Vagina (tissue), 2 donors: ENCODE data around the gene NCBP1. TPM values are rescaled to one million over a fixed set of nuclear protein-coding genes. Genes with fewer than 3 reads are reported as not detected.

Source experiments
- DNase-seq, 2 donors: peaks; one replicate each; pipeline ENCODE4 v3.0.0-alpha.2; 2017; ENCODE audit errors: extremely low spot score in 2 of 2
- H3K27ac ChIP-seq: fragments of 200-600 bp; sonication (generic); one replicate; pipeline ENCODE4 v1.5.1; 2019
- H3K27me3 ChIP-seq: fragments of 200-600 bp; sonication (generic); one replicate; pipeline ENCODE4 v1.5.1; 2019
- H3K36me3 ChIP-seq, 2 donors: fragments of 200-600 bp; sonication (generic); one replicate each; pipeline ENCODE4 v1.5.1; 2017 to 2019
- H3K4me1 ChIP-seq: fragments of 200-600 bp; sonication (generic); one replicate; pipeline ENCODE4 v1.5.1; 2019
- H3K4me3 ChIP-seq, 2 donors: fragments of 200-600 bp; sonication (generic); 1 replicate in 1 of 2; 2 replicates in 1 of 2; pipeline ENCODE4 v1.5.1; 2016 to 2019
- H3K9me3 ChIP-seq: fragments of 200-600 bp; sonication (generic); one replicate; pipeline ENCODE4 v1.5.1; 2019
- CTCF ChIP-seq, 3 experiments: fragments of 450-650 bp in 2 of 3; fragments of 200-600 bp in 1 of 3; sonication (generic) in 1 of 3; IDR thresholded peaks; one replicate each; pipeline ENCODE4 v1.5.1; 2017 to 2019; ENCODE audit warnings: antibody characterized with exemption in 3 of 3, mild to moderate bottlenecking in 2 of 3, moderate library complexity in 2 of 3
- POLR2A ChIP-seq, 2 donors: fragments of 450-650 bp; IDR thresholded peaks; one replicate each; pipeline ENCODE4 v1.6.1; 2017; ENCODE audit warnings: antibody characterized with exemption in 2 of 2, mild to moderate bottlenecking in 2 of 2, moderate library complexity in 2 of 2
- POLR2AphosphoS5 ChIP-seq, 2 donors: sonication (generic); formaldehyde crosslinking; IDR thresholded peaks; one replicate each; pipeline ENCODE4 v1.9.0; 2017; ENCODE audit warnings: antibody characterized with exemption in 2 of 2, mild to moderate bottlenecking in 2 of 2, low read depth in 1 of 2; ENCODE audit not compliant: insufficient read depth in 1 of 2
- intact Hi-C: fragments of 100-400 bp; cut with DNase I; formaldehyde crosslinking; loops from one replicate; pipeline ENCODE4 v1.15.1; 2023
- total RNA-seq: library from RNA; depleted of rRNA; stranded (reverse); fragments of >200 nt; gene quantifications from one replicate; pipeline ENCODE4 v1.2.3, GENCODE V29; 2016

Gene NCBP1
- total RNA-seq, 1 donor from 2014 or later: 23.3 TPM

GRCh38 chr9:97703437-97704344, 70.1 kb downstream of the NCBP1 start:
- Histone ChIP-seq H3K27me3 (no peaks in the 10 kb centered on the region), H3K4me3 (no peak overlapping the region), H3K36me3 (no peaks in the 10 kb centered on the region), H3K27ac (no peak overlapping the region), H3K4me1 (peaks cover 12% of the 10 kb centered on the region), H3K9me3 (no peaks in the 10 kb centered on the region)
- intact Hi-C loops: no loop called here
- no peak for DNase-seq
- TF ChIP-seq POLR2A (IDR thresholded peaks at IDR 0.05) (no peak), POLR2AphosphoS5 (IDR thresholded peaks at IDR 0.05; ENCODE audit: insufficient read depth in 1 of 2, low read depth in 1 of 2) (no peak), CTCF (IDR thresholded peaks at IDR 0.05) (no peak)

DNA sequence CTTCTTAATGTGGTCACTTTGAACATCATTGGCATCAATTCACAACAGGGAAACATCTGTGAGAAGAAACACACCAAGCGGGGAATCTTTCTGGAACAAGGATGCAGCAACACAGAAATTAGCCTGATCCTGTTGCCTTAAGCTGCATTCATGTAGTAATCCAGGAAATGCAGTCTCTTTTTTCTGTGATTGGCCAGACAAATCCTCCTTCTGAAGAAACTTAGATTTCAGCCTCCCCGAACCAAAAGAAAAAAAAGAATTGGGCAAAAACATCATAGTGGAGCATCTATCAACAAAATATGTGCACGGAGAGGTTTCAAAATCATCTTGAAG, 70.7 kb downstream of the NCBP1 start:
- no peak overlapping the region for H3K27ac ChIP-seq
- no peaks in the 10 kb centered on the region for H3K27me3 ChIP-seq
- peaks cover 12% of the 10 kb centered on the region for H3K4me1 ChIP-seq
- intact Hi-C loops: no loop called here
- no peak for DNase-seq
- no peaks in the 10 kb centered on the region for H3K9me3 ChIP-seq
- no peaks in the 10 kb centered on the region for H3K36me3 ChIP-seq
- TF ChIP-seq POLR2A (IDR thresholded peaks at IDR 0.05) (no peak), POLR2AphosphoS5 (IDR thresholded peaks at IDR 0.05; ENCODE audit: insufficient read depth in 1 of 2, low read depth in 1 of 2) (no peak), CTCF (IDR thresholded peaks at IDR 0.05) (no peak)
- no peak overlapping the region for H3K4me3 ChIP-seq

DNA sequence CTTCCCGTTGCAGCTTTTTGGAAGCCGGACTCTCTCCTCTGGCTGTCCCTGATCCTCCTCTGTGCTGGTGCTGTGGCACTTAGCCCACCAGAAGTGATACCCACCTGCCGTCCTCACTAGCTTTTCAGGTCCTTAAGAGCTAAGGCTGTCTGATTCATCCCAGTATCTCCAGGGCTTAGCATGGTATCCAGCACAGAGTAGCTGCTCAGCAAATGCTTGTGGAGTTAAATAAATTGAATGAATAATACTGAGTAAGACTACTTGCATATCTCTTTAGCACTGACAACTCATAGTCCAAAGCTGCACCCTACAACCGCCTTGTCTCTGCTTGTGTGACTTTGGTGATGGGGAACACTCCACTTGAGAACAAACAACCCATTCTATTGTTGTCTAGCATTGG, 71.2 kb downstream of the NCBP1 start:
- intact Hi-C loops: no loop called here
- TF ChIP-seq POLR2A (IDR thresholded peaks at IDR 0.05): no peak
- TF ChIP-seq CTCF (IDR thresholded peaks at IDR 0.05): no peak
- no peak for TF ChIP-seq POLR2AphosphoS5 (IDR thresholded peaks at IDR 0.05; ENCODE audit: insufficient read depth in 1 of 2, low read depth in 1 of 2)
- no peaks in the 10 kb centered on the region for H3K27me3 ChIP-seq
- H3K27ac ChIP-seq: no peak overlapping the region
- H3K4me3 ChIP-seq: no peak overlapping the region
- no peaks in the 10 kb centered on the region for H3K9me3 ChIP-seq
- peaks cover 12% of the 10 kb centered on the region for H3K4me1 ChIP-seq
- DNase-seq: no peak
- H3K36me3 ChIP-seq: no peaks in the 10 kb centered on the region

- intact Hi-C loops: no loop called here
- no peak overlapping the region for H3K27ac ChIP-seq
Observed at GRCh38 chr9:97705354-97705950, 71.8 kb downstream of the NCBP1 start.

More at GRCh38 chr9:97705354-97705950, 71.8 kb downstream of the NCBP1 start:
- no peaks in the 10 kb centered on the region for H3K27me3 ChIP-seq
- no peaks in the 10 kb centered on the region for H3K36me3 ChIP-seq
- TF ChIP-seq CTCF (IDR thresholded peaks at IDR 0.05) (no peak), POLR2A (IDR thresholded peaks at IDR 0.05) (no peak), POLR2AphosphoS5 (IDR thresholded peaks at IDR 0.05; ENCODE audit: insufficient read depth in 1 of 2, low read depth in 1 of 2) (no peak)
- H3K4me1 ChIP-seq: peaks cover 12% of the 10 kb centered on the region
- DNase-seq: no peak
- H3K9me3 ChIP-seq: no peaks in the 10 kb centered on the region
- H3K4me3 ChIP-seq: no peak overlapping the region
